Transverse colon (tissue), 4 donors: Measurements from ENCODE around the gene ZBTB37. TPM values are rescaled to one million over a fixed set of nuclear protein-coding genes. Genes with fewer than 3 reads are reported as not detected.

ENCODE experiments used
- DNase-seq: peaks from one replicate; pipeline ENCODE4 v3.0.0-alpha.2; 2019
- H3K27ac ChIP-seq, 4 donors: fragments of 200-600 bp; sonication (generic); 2 replicates each; pipeline ENCODE4 v1.5.1; 2016 to 2018; ENCODE audit warnings: inconsistent platforms in 4 of 4
- H3K27me3 ChIP-seq: fragments of 200-600 bp; sonication (generic); 2 replicates; pipeline ENCODE4 v1.5.1; 2017; ENCODE audit warnings: inconsistent platforms
- H3K36me3 ChIP-seq, 4 donors: fragments of 200-600 bp; sonication (generic); 2 replicates each; pipeline ENCODE4 v1.5.1; 2017 to 2019; ENCODE audit warnings: inconsistent platforms in 4 of 4
- H3K4me1 ChIP-seq, 4 donors: fragments of 200-600 bp; sonication (generic); 2 replicates each; pipeline ENCODE4 v1.5.1; 2017 to 2020; ENCODE audit warnings: inconsistent platforms in 4 of 4
- H3K4me3 ChIP-seq, 4 donors: fragments of 200-600 bp; sonication (generic); 1 replicate in 1 of 4; 2 replicates in 3 of 4; pipeline versions ENCODE4 v1.5.1 to v1.6.1; 2017 to 2019; ENCODE audit warnings: inconsistent platforms in 4 of 4
- H3K9me3 ChIP-seq, 2 donors: fragments of 200-600 bp; sonication (generic); 2 replicates each; pipeline ENCODE4 v1.5.1; 2017 to 2019; ENCODE audit warnings: inconsistent platforms in 2 of 2
- EP300 ChIP-seq: sonication (generic); formaldehyde crosslinking; IDR thresholded peaks from one replicate; pipeline ENCODE4 v1.6.1; 2017; ENCODE audit warnings: antibody characterized with exemption, low read depth
- POLR2A ChIP-seq: fragments of 450-650 bp; IDR thresholded peaks from one replicate; pipeline ENCODE4 v1.6.1; 2016; ENCODE audit warnings: antibody characterized with exemption, mild to moderate bottlenecking, moderate library complexity
- POLR2AphosphoS5 ChIP-seq, 3 donors: sonication (generic); formaldehyde crosslinking; IDR thresholded peaks; one replicate each; pipeline ENCODE4 v1.6.1; 2016; ENCODE audit warnings: antibody characterized with exemption in 3 of 3
- whole genome bisulfite sequencing, 2 donors: methylation state at CpG; one replicate each; pipeline ENCODE4 v1.1.5; 2018; ENCODE audit warnings: low coverage in 1 of 2; 5-methylcytosine and 5-hydroxymethylcytosine counted together
- in situ Hi-C, 4 donors: fragments of 200-750 bp; cut with MboI; loops; one replicate each; pipeline versions ENCODE4 v1.15.0 to v1.15.1; 2017; ENCODE audit warnings: low sequenced_read_pairs in 3 of 4, low pct_ligation_motif_present in 1 of 4, low pct_unique_long_range_greater_than_20kb in 1 of 4
- intact Hi-C: fragments of 100-400 bp; cut with DNase I; formaldehyde crosslinking; loops from one replicate; pipeline ENCODE4 v1.15.1; 2023; ENCODE audit warnings: low total_unique reads
- total RNA-seq, 4 donors: library from RNA; depleted of rRNA; stranded (reverse); fragments of >200 nt; gene quantifications; one replicate each; pipeline ENCODE4 v1.1.0, GENCODE V29; 2016
- TF ChIP-seq, protein P1 (sequence below), 5 experiments: fragments of 200-600 bp in 3 of 5; fragments of 450-650 bp in 2 of 5; sonication (generic) in 3 of 5; IDR thresholded peaks; 1 replicate in 2 of 5; 2 replicates in 3 of 5; pipeline ENCODE4 v1.5.1; 2016 to 2017; ENCODE audit warnings: antibody characterized with exemption in 5 of 5, inconsistent platforms in 3 of 5, mild to moderate bottlenecking in 2 of 5, moderate library complexity in 1 of 5

The ZBTB37 gene, protein sequence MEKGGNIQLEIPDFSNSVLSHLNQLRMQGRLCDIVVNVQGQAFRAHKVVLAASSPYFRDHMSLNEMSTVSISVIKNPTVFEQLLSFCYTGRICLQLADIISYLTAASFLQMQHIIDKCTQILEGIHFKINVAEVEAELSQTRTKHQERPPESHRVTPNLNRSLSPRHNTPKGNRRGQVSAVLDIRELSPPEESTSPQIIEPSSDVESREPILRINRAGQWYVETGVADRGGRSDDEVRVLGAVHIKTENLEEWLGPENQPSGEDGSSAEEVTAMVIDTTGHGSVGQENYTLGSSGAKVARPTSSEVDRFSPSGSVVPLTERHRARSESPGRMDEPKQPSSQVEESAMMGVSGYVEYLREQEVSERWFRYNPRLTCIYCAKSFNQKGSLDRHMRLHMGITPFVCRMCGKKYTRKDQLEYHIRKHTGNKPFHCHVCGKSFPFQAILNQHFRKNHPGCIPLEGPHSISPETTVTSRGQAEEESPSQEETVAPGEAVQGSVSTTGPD
- total RNA-seq = 1 to 10 TPM; 4.6 to 8.3 (median 6.9) TPM

DNA sequence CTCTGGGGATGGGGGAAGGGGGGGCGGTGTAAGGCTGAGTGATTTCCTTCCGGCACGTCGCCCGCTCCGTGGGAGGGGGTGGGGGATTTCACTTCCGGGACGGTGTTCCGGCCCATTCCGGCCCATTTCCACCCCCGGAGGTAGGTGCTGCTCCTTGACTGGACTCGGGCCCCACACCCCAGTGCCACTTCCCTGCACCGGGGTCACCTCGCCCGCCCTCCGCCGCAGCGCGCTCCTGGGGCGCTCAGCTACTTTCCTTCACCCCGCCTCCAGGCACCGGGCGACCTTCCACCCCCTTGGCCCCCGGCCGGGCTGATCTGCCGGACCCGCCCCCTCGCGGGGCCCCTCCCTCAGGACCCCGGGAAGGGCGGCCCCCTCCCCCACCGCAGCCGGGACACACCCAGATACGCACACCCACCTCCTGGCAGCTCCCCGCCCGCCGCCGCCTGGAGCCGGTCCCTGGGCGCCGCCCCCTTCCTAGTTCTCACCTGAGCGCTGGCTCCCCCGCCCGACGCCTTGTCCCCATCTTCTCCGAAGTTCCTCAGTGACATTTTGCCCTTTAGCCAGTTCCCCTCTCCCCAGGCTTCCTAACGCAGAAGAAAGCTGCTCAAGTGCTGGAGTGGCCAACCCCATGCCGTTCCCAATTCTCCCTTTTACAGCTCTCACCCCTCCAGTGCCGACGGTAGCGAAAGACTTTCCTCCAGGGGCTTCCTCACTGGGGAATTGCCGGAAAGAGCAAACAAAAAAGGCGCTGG is at the start of gene ZBTB37:
TSS of gene ZBTB37 (plus strand) at position 115 of the 755 bp plus-strand sequence. CDS start 1,846 bp downstream, outside the sequence.
- Histone ChIP-seq H3K36me3 (peaks cover 0 to 20% (median 9%) of the 10 kb centered on the region in 4 donors), H3K4me3 (peak within 1 kb of the TSS; percentile 57 to 75 (median 70)), H3K27me3 (no peaks in the 10 kb centered on the region), H3K4me1 (peaks cover 10 to 52% (median 34%) of the 10 kb centered on the region in 4 donors), H3K9me3 (no peaks in the 10 kb centered on the region), H3K27ac (peak within 1 kb of the TSS; percentile 95 to 98 (median 97))
- intact Hi-C loops (no loop called here), in situ Hi-C loops (no loop called here)
- TF ChIP-seq POLR2AphosphoS5 (IDR thresholded peaks at IDR 0.05) = peak; percentile 16 to 83 (median 80)
- TF ChIP-seq EP300 = peak; percentile 18
- TF ChIP-seq, protein P1, sequence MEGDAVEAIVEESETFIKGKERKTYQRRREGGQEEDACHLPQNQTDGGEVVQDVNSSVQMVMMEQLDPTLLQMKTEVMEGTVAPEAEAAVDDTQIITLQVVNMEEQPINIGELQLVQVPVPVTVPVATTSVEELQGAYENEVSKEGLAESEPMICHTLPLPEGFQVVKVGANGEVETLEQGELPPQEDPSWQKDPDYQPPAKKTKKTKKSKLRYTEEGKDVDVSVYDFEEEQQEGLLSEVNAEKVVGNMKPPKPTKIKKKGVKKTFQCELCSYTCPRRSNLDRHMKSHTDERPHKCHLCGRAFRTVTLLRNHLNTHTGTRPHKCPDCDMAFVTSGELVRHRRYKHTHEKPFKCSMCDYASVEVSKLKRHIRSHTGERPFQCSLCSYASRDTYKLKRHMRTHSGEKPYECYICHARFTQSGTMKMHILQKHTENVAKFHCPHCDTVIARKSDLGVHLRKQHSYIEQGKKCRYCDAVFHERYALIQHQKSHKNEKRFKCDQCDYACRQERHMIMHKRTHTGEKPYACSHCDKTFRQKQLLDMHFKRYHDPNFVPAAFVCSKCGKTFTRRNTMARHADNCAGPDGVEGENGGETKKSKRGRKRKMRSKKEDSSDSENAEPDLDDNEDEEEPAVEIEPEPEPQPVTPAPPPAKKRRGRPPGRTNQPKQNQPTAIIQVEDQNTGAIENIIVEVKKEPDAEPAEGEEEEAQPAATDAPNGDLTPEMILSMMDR (IDR thresholded peaks at IDR 0.05) = no peak
- peak; percentile 88 for TF ChIP-seq POLR2A
- WGBS, 2 donors = 1% methylated on average over 21 to 35 of the region's 53 CpGs
- DNase-seq = peak; percentile 97

DNA sequence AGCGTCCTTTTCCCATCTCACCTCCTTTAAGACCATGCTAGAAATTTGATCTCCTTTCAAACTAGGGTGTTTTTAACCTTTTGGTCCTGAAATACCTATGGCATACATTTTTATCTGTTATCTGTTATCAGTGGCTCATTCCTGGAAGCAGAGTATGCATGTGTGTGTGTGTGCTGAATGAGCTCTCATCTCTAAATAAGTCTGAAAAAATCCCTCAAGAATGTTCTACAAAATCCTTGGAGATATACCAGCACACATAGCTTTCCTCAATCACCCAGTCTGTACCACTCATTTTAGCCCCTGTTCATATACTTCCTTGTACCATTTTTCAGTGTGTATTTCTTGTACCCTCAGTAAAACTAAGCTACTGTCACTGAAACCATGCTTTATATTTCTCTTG is 49.7 kb upstream of the ZBTB37 start:
- Histone ChIP-seq H3K27me3 (no peaks in the 10 kb centered on the region), H3K36me3 (no peaks in the 10 kb centered on the region), H3K27ac (no peak overlapping the region), H3K4me1 (peaks cover 4 to 14% (median 5%) of the 10 kb centered on the region in 4 donors), H3K4me3 (no peak overlapping the region), H3K9me3 (no peaks in the 10 kb centered on the region)
- WGBS, 2 donors = 89 to 90% methylated on average over 1 of the region's 1 CpG
- TF ChIP-seq POLR2AphosphoS5 (IDR thresholded peaks at IDR 0.05) (no peak), POLR2A (no peak), EP300 (no peak)
- TF ChIP-seq, protein P1 (IDR thresholded peaks at IDR 0.05) = no peak
- no peak for DNase-seq
- in situ Hi-C loops (loop anchor here in 3 of 4 donors (25.0 kb wide), 2 partner anchors 381 to 1081 kb away; no protein-coding TSS in a partner anchor), intact Hi-C loops (no loop called here)

DNA sequence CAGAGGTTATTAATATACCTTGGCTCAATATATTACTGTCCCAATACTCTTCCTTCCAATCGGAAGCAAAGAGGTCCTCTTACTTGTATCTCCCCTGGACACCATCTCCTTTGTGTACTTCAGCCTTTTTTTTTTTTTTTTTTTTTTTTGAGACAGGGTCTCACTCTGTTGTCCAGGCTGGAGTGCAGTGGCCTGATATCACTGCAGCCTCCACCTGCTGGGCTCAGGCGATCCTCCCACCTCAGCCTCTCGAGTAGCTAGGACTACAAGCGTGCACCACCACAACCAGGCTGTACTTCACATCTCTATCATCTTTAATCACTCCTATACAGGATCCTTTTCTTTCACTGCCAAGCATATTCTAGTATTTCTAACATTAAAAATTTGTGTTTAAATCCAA is 46.5 kb upstream of the ZBTB37 start:
- Histone ChIP-seq H3K4me1 (peaks cover 8 to 32% (median 8%) of the 10 kb centered on the region in 4 donors), H3K4me3 (no peak overlapping the region), H3K36me3 (no peaks in the 10 kb centered on the region), H3K9me3 (no peaks in the 10 kb centered on the region), H3K27ac (no peak overlapping the region), H3K27me3 (no peaks in the 10 kb centered on the region)
- TF ChIP-seq POLR2A = no peak
- no peak for DNase-seq
- intact Hi-C loops = loop anchor here (10.0 kb wide), 1 partner anchor 397 kb away; no protein-coding TSS in a partner anchor
- WGBS, 2 donors = 91 to 92% methylated on average over 1 to 4 of the region's 4 CpGs
- in situ Hi-C loops = loop anchor here in 3 of 4 donors (10.0 to 25.0 kb wide), 3 partner anchors 384 to 1084 kb away; no protein-coding TSS in a partner anchor

DNA sequence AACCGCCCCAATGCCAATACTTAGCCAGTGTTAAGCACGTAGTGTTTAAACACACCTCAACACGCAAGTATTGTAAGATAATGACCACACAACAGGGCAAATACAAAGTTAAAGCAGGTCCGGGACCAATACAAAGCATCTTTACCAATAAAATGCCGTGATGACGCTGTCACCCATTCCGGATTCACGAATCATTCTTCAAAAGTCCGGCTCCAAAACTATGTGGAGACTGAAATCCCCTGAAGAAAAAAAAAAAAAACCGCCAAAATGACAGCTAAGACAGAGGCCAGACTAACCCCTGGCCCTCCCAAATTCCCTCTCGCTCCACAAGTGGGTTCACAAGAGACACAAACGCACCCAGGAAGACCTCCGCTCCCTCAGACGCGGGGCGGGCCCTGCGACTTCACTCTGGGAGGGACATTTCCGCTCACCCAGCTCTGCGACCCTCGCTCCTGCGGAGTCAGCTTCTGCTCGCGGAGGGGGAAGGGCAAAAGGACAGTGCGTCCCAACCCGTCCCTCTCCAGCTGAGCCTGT is 44.3 kb upstream of the ZBTB37 start:
- no peaks in the 10 kb centered on the region for H3K9me3 ChIP-seq
- intact Hi-C loops (loop anchor here (10.0 kb wide), 1 partner anchor 399 kb away; no protein-coding TSS in a partner anchor), in situ Hi-C loops (loop anchor here in 3 of 4 donors (10.0 to 25.0 kb wide), 3 partner anchors 387 to 1087 kb away; no protein-coding TSS in a partner anchor)
- WGBS, 2 donors = 0% methylated on average over 5 to 18 of the region's 25 CpGs
- peak overlapping the region; percentile 42 to 89 (median 64) for H3K4me3 ChIP-seq
- TF ChIP-seq POLR2AphosphoS5 (IDR thresholded peaks at IDR 0.05) = no peak
- no peaks in the 10 kb centered on the region for H3K27me3 ChIP-seq
- H3K36me3 ChIP-seq = no peaks in the 10 kb centered on the region
- H3K27ac ChIP-seq = peak overlapping the region; percentile 91 to 94 (median 92)
- H3K4me1 ChIP-seq = peaks cover 8 to 32% (median 8%) of the 10 kb centered on the region in 4 donors
- DNase-seq = no peak
